K562 (cell line): ENCODE data around the gene FREM1. TPM values are rescaled to one million over a fixed set of nuclear protein-coding genes. Genes with fewer than 3 reads are reported as not detected.

Experiments
- RCOR1 ChIP-seq, 2 experiments: IDR thresholded peaks; 2 replicates each; pipeline ENCODE4 v1.6.1; 2012; ENCODE audit warnings: low read depth in 2 of 2, low read length in 2 of 2, borderline replicate concordance in 1 of 2, improper control_type of control experiment in 1 of 2
- polyA plus RNA-seq, 8 experiments: library from polyadenylated mRNA; depleted of rRNA in 4 of 8; stranded (reverse) in 5 of 8; unstranded in 3 of 8; fragments of >200 nt; fragmentation: Nextera tagmentation in 2 of 8; fragmentation: Illumina TruSeq in 1 of 8; extraction: Ambion mirVana in 2 of 8; extraction: Trizol in 1 of 8; gene quantifications; 2 replicates each; pipeline versions ENCODE4 v1.2.1 to v1.2.3, GENCODE V29; 2011 to 2014; ENCODE audit warnings: inconsistent platforms in 1 of 8, missing spikeins in 1 of 8
- total RNA-seq, 7 experiments: library from RNA; depleted of rRNA in 6 of 7; stranded (reverse); fragments of >200 nt in 6 of 7; fragmentation: Illumina TruSeq in 2 of 7; extraction: Trizol in 2 of 7; gene quantifications; 2 replicates each; pipeline versions ENCODE4 v1.2.1 to v1.2.3, GENCODE V29; 2011 to 2021; ENCODE audit warnings: low replicate concordance in 1 of 7
- TF ChIP-seq, protein P1 (sequence below), 2 experiments: fragments of 450-650 bp; IDR thresholded peaks; 2 replicates each; pipeline ENCODE4 v1.6.1; 2016; ENCODE audit warnings: mild to moderate bottlenecking in 2 of 2, borderline replicate concordance in 1 of 2, low read depth in 1 of 2, moderate library complexity in 1 of 2

FREM1 gene
- total and polyA plus RNA-seq, 9 of the 15 experiments (the other 6 are each of a cell fraction or from before 2014, with no cell fraction given): 0.03 to 0.24 (median 0.13) TPM; not detected in 2

DNA sequence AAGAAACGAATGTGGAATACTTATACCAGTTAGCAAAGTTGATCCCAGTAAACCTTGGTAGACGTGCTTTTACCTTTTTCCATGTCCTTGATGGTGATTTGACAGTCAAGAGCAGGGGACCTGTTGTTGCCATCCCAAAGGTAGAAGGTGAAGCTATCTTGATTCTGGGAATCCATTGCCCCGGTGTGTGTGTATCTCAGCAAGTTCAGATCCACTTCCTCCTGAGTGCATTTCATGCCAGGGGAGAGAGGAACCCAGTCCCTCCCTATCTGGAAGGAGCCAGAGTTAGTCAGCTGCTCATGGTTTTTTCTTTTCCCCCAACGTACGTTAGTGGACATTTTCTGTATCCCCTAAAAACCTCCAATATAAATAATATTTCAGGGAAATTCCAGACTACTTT lies 121.4 kb downstream of the FREM1 start (continued):
- TF ChIP-seq, protein P1, sequence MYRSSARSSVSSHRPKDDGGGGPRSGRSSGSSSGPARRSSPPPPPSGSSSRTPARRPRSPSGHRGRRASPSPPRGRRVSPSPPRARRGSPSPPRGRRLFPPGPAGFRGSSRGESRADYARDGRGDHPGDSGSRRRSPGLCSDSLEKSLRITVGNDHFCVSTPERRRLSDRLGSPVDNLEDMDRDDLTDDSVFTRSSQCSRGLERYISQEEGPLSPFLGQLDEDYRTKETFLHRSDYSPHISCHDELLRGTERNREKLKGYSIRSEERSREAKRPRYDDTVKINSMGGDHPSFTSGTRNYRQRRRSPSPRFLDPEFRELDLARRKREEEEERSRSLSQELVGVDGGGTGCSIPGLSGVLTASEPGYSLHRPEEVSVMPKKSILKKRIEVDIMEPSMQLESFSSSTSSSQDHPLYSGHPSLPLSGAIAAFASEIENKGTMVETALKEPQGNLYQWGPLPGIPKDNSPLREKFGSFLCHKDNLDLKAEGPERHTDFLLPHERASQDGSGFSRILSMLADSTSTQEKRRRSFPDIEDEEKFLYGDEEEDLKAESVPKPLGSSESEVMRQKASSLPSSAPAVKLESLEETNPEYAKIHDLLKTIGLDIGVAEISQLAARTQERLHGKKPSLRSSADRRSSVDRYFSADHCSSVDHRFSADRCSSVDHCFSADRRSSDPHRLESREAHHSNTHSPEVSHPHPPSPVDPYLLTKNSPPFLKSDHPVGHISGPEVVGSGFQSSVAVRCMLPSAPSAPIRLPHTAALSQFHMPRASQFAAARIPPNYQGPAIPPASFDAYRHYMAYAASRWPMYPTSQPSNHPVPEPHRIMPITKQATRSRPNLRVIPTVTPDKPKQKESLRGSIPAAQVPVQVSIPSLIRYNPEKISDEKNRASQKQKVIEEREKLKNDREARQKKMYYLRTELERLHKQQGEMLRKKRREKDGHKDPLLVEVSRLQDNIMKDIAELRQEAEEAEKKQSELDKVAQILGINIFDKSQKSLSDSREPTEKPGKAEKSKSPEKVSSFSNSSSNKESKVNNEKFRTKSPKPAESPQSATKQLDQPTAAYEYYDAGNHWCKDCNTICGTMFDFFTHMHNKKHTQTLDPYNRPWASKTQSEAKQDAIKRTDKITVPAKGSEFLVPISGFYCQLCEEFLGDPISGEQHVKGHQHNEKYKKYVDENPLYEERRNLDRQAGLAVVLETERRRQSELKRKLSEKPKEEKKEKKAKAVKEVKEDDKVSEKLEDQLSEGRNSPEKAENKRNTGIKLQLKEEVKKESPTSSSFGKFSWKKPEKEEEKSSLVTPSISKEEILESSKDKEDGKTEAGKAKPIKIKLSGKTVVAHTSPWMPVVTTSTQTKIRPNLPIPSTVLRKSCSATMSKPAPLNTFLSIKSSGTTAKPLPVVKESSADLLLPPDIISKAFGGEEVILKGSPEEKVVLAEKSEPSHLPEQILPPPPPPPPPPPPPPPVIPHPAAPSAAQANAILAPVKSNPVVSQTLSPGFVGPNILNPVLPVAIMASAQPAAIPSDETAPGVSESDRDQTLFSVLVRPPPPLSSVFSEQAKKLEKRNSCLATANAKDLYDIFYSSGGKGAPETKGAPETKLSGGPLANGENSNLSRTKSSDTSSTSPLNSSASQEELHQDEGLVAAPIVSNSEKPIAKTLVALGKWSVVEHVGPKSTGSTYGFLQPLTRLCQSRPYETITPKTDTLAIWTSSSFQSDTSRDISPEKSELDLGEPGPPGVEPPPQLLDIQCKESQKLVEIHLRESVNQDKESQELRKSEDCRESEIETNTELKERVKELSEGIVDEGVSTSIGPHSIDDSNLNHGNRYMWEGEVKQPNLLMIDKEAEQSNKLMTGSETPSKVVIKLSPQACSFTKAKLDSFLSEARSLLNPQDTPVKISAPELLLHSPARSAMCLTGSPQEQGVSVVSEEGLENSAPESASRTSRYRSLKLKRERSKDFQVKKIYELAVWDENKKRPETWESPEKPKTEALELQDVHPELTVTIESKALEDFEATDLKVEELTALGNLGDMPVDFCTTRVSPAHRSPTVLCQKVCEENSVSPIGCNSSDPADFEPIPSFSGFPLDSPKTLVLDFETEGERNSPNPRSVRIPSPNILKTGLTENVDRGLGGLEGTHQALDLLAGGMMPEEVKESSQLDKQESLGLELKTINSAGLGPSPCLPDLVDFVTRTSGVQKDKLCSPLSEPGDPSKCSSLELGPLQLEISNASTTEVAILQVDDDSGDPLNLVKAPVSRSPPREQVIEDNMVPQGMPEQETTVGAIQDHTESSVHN (IDR thresholded peaks at IDR 0.05; ENCODE audit: borderline replicate concordance in 1 of 2, low read depth in 1 of 2): no peak
- TF ChIP-seq RCOR1 (IDR thresholded peaks at IDR 0.05; ENCODE audit: borderline replicate concordance in 1 of 2, low read depth in 2 of 2, low read length in 2 of 2): no peak
